HepG2 (cell line): ENCODE data around the gene KMT5C. TPM values are rescaled to one million over a fixed set of nuclear protein-coding genes. Genes with fewer than 3 reads are reported as not detected.

Source experiments
- CHCHD3 ChIP-seq: sonication (generic); formaldehyde crosslinking; IDR thresholded peaks from 2 replicates; pipeline ENCODE4 v1.8.0; 2022; ENCODE audit warnings: mild to moderate bottlenecking, missing genetic modification reagents, moderate library complexity
- DPF2 ChIP-seq: sonication (generic); formaldehyde crosslinking; IDR thresholded peaks from 2 replicates; pipeline ENCODE4 v1.4.0; 2020; ENCODE audit warnings: mild to moderate bottlenecking, low read depth, missing genetic modification reagents, borderline replicate concordance
- KAT7 ChIP-seq: IDR thresholded peaks from 2 replicates; pipeline ENCODE4 v1.6.1; 2018; ENCODE audit warnings: borderline replicate concordance, missing compliant biosample characterization
- KLF12 ChIP-seq: sonication (generic); formaldehyde crosslinking; IDR thresholded peaks from 2 replicates; pipeline ENCODE4 v1.4.0; 2020; ENCODE audit warnings: missing genetic modification reagents, borderline replicate concordance
- MTF2 ChIP-seq: sonication (generic); formaldehyde crosslinking; IDR thresholded peaks from 2 replicates; pipeline ENCODE4 v1.5.0; 2020; ENCODE audit warnings: missing genetic modification reagents, borderline replicate concordance
- NCOA2 ChIP-seq: sonication (generic); formaldehyde crosslinking; IDR thresholded peaks from 2 replicates; pipeline ENCODE4 v1.8.0; 2022; ENCODE audit warnings: inconsistent platforms
- POLR2AphosphoS5 ChIP-seq: IDR thresholded peaks from 2 replicates; pipeline ENCODE4 v1.6.1; 2012; ENCODE audit warnings: low read depth, low read length
- POLR2G ChIP-seq: fragments of 200-400 bp; formaldehyde crosslinking; IDR thresholded peaks from 2 replicates; pipeline ENCODE4 v1.6.1; 2018; ENCODE audit warnings: mild to moderate bottlenecking, low read depth, low read length, moderate library complexity
- ZNF124 ChIP-seq: sonication (generic); formaldehyde crosslinking; IDR thresholded peaks from 2 replicates; pipeline ENCODE4 v1.4.0; 2020; ENCODE audit warnings: missing genetic modification reagents
- ZNF207 ChIP-seq: fragments of 450-650 bp; IDR thresholded peaks from 2 replicates; pipeline ENCODE4 v1.6.1; 2016; ENCODE audit warnings: antibody characterized with exemption, borderline replicate concordance
- ZNF549 ChIP-seq: sonication (generic); formaldehyde crosslinking; IDR thresholded peaks from 2 replicates; pipeline ENCODE4 v1.5.0; 2020; ENCODE audit warnings: missing genetic modification reagents
- ZSCAN29 ChIP-seq: sonication (generic); formaldehyde crosslinking; conservative IDR thresholded peaks from 2 replicates; pipeline ENCODE4 v1.4.0; 2020; ENCODE audit warnings: mild to moderate bottlenecking, missing genetic modification reagents
- polyA plus RNA-seq, 8 experiments: library from polyadenylated mRNA; depleted of rRNA in 3 of 8; stranded (reverse) in 7 of 8; unstranded in 1 of 8; fragments of >200 nt; fragmentation: Illumina TruSeq in 4 of 8; extraction: Trizol in 4 of 8; gene quantifications; 2 replicates each; pipeline versions ENCODE4 v1.2.1 to v1.2.3, GENCODE V29; 2011 to 2016; ENCODE audit warnings: low read depth in 4 of 8, missing spikeins in 1 of 8, mixed read lengths in 1 of 8; ENCODE audit not compliant: insufficient read depth in 1 of 8
- total RNA-seq, 5 experiments: library from RNA; depleted of rRNA; stranded (reverse); fragments of >200 nt; fragmentation: Illumina TruSeq; extraction: Trizol; gene quantifications; 2 replicates each; pipeline ENCODE4 v1.2.3, GENCODE V29; 2016; ENCODE audit warnings: low read depth in 1 of 5
- TF ChIP-seq, protein P1 (sequence below): sonication (generic); formaldehyde crosslinking; IDR thresholded peaks from 2 replicates; pipeline ENCODE4 v1.5.0; 2020; ENCODE audit warnings: mild to moderate bottlenecking, missing genetic modification reagents
- TF ChIP-seq, protein P2 (sequence below): sonication (generic); formaldehyde crosslinking; IDR thresholded peaks from 2 replicates; pipeline ENCODE4 v1.5.0; 2020; ENCODE audit warnings: missing genetic modification reagents
- TF ChIP-seq, protein P3 (sequence below): sonication (generic); formaldehyde crosslinking; IDR thresholded peaks from 2 replicates; pipeline ENCODE4 v1.8.0; 2022; ENCODE audit warnings: mild to moderate bottlenecking, missing genetic modification reagents, moderate library complexity
- TF ChIP-seq, protein P4 (sequence below): sonication (generic); formaldehyde crosslinking; IDR thresholded peaks from 2 replicates; pipeline ENCODE4 v1.8.0; 2022; ENCODE audit warnings: missing genetic modification reagents, mild to moderate bottlenecking, moderate library complexity, borderline replicate concordance
- TF ChIP-seq, protein P5 (sequence below): sonication (generic); formaldehyde crosslinking; IDR thresholded peaks from 2 replicates; pipeline ENCODE4 v1.9.0; 2022; ENCODE audit warnings: low read depth, missing genetic modification reagents
- TF ChIP-seq, protein P6 (sequence below): IDR thresholded peaks from 2 replicates; pipeline ENCODE4 v1.6.1; 2016; ENCODE audit warnings: low read depth, control low read depth

Gene KMT5C
- total and polyA plus RNA-seq, 2 of the 13 experiments (the other 11 are each of a cell fraction or from before 2014, with no cell fraction given), result 5.5 to 9.0 TPM

DNA sequence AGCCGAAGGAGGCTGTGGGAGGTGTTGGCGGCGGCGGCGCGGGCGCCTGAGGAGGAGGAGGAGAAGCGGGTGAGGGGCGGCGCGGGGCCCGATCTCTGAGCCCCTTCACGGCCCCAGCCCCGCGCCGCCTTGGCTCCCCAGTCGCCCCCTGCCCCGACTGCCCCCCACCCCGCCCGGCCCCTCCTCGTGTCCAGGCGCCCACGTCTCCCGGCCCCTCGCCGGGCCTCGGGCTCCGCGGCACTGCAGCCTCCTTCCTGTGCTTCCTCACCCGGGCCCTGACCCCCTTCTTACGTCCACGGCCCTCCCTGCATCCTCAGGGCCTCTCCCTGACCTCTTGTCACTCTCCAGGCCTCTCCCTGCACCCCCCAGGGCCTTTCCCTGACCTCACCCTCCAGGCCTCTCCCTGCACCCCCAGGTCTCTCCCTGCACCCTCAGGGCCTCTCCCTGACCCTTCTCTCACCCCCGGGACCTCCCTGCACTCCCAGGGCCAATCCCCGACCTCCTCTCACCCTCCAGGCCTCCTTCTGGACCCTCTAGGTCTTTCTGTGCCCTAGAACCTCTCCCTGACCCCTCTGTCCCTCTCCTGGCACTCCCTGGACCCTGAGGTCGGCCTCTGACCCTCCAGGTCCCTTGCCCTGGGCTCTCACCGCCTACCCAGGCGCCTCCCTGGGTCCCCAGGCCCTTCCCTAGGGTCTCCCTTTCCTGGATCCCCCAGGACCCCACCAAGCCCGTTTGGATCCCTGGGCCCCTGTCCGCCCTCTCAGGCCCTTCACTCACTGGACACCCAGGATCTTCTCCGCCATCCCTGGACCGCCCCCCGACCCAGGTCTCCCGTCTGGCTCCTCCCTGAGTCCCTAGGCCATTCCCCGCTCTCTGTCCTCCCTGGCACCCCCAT is 460 bp downstream of the KMT5C start (continued):
- TF ChIP-seq, protein P1, sequence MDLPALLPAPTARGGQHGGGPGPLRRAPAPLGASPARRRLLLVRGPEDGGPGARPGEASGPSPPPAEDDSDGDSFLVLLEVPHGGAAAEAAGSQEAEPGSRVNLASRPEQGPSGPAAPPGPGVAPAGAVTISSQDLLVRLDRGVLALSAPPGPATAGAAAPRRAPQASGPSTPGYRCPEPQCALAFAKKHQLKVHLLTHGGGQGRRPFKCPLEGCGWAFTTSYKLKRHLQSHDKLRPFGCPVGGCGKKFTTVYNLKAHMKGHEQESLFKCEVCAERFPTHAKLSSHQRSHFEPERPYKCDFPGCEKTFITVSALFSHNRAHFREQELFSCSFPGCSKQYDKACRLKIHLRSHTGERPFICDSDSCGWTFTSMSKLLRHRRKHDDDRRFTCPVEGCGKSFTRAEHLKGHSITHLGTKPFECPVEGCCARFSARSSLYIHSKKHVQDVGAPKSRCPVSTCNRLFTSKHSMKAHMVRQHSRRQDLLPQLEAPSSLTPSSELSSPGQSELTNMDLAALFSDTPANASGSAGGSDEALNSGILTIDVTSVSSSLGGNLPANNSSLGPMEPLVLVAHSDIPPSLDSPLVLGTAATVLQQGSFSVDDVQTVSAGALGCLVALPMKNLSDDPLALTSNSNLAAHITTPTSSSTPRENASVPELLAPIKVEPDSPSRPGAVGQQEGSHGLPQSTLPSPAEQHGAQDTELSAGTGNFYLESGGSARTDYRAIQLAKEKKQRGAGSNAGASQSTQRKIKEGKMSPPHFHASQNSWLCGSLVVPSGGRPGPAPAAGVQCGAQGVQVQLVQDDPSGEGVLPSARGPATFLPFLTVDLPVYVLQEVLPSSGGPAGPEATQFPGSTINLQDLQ (CRISPR knock-in tag), result no peak
- 0 out of 2 replicates have a peak, but pooled peaks have one; percentile 11 for TF ChIP-seq KLF12 (CRISPR knock-in tag)
- TF ChIP-seq NCOA2 (CRISPR knock-in tag), result no peak
- TF ChIP-seq ZSCAN29 (CRISPR knock-in tag), result no peak
- TF ChIP-seq ZNF207, result no peak
- TF ChIP-seq, protein P2, sequence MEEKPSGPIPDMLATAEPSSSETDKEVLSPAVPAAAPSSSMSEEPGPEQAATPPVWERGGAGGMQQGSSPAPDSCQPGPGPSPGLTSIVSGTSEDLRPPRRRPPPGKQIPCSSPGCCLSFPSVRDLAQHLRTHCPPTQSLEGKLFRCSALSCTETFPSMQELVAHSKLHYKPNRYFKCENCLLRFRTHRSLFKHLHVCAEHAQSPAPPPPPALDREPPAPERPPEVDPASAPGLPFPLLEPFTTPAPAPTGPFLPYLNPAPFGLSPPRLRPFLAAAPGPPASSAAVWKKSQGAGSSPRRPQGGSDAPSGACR (CRISPR knock-in tag), result 0 out of 2 replicates have a peak, but pooled peaks have one; percentile 66
- peak; percentile 78 for TF ChIP-seq POLR2G
- TF ChIP-seq, protein P3, sequence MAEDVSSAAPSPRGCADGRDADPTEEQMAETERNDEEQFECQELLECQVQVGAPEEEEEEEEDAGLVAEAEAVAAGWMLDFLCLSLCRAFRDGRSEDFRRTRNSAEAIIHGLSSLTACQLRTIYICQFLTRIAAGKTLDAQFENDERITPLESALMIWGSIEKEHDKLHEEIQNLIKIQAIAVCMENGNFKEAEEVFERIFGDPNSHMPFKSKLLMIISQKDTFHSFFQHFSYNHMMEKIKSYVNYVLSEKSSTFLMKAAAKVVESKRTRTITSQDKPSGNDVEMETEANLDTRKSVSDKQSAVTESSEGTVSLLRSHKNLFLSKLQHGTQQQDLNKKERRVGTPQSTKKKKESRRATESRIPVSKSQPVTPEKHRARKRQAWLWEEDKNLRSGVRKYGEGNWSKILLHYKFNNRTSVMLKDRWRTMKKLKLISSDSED, result no peak
- no peak for TF ChIP-seq ZNF124 (CRISPR knock-in tag)
- no peak for TF ChIP-seq CHCHD3 (CRISPR knock-in tag)
- no peak for TF ChIP-seq MTF2 (CRISPR knock-in tag)
- TF ChIP-seq KAT7 (CRISPR knock-in tag), result 0 out of 2 replicates have a peak, but pooled peaks have one; percentile 11
- TF ChIP-seq ZNF549 (CRISPR knock-in tag), result no peak
- TF ChIP-seq, protein P4, sequence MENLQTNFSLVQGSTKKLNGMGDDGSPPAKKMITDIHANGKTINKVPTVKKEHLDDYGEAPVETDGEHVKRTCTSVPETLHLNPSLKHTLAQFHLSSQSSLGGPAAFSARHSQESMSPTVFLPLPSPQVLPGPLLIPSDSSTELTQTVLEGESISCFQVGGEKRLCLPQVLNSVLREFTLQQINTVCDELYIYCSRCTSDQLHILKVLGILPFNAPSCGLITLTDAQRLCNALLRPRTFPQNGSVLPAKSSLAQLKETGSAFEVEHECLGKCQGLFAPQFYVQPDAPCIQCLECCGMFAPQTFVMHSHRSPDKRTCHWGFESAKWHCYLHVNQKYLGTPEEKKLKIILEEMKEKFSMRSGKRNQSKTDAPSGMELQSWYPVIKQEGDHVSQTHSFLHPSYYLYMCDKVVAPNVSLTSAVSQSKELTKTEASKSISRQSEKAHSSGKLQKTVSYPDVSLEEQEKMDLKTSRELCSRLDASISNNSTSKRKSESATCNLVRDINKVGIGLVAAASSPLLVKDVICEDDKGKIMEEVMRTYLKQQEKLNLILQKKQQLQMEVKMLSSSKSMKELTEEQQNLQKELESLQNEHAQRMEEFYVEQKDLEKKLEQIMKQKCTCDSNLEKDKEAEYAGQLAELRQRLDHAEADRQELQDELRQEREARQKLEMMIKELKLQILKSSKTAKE, result no peak; the same call in 1 of the 2 replicates
- 0 out of 2 replicates have a peak, but pooled peaks have one; percentile 8 for TF ChIP-seq DPF2
- TF ChIP-seq, protein P5, sequence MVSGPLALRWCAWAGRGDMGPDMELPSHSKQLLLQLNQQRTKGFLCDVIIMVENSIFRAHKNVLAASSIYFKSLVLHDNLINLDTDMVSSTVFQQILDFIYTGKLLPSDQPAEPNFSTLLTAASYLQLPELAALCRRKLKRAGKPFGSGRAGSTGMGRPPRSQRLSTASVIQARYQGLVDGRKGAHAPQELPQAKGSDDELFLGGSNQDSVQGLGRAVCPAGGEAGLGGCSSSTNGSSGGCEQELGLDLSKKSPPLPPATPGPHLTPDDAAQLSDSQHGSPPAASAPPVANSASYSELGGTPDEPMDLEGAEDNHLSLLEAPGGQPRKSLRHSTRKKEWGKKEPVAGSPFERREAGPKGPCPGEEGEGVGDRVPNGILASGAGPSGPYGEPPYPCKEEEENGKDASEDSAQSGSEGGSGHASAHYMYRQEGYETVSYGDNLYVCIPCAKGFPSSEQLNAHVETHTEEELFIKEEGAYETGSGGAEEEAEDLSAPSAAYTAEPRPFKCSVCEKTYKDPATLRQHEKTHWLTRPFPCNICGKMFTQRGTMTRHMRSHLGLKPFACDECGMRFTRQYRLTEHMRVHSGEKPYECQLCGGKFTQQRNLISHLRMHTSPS (CRISPR knock-in tag), result no peak
- TF ChIP-seq, protein P6, sequence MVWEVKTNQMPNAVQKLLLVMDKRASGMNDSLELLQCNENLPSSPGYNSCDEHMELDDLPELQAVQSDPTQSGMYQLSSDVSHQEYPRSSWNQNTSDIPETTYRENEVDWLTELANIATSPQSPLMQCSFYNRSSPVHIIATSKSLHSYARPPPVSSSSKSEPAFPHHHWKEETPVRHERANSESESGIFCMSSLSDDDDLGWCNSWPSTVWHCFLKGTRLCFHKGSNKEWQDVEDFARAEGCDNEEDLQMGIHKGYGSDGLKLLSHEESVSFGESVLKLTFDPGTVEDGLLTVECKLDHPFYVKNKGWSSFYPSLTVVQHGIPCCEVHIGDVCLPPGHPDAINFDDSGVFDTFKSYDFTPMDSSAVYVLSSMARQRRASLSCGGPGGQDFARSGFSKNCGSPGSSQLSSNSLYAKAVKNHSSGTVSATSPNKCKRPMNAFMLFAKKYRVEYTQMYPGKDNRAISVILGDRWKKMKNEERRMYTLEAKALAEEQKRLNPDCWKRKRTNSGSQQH (CRISPR knock-in tag), result no peak
- peak; percentile 73; the same call in 1 of the 2 replicates for TF ChIP-seq POLR2AphosphoS5
